Stimulated activated CD4-positive, alpha-beta T cell treated with anti-CD3 and anti-CD28 coated beads, Interleukin-4, amount 100 ng/mL, for 4 hours (primary cell): ENCODE results near the gene CDKN2B-AS1.

Experiments
- DNase-seq, 2 experiments: peaks; one replicate each; pipeline ENCODE4 v3.0.0-alpha.2; 2020

CDKN2B-AS1 gene

DNA sequence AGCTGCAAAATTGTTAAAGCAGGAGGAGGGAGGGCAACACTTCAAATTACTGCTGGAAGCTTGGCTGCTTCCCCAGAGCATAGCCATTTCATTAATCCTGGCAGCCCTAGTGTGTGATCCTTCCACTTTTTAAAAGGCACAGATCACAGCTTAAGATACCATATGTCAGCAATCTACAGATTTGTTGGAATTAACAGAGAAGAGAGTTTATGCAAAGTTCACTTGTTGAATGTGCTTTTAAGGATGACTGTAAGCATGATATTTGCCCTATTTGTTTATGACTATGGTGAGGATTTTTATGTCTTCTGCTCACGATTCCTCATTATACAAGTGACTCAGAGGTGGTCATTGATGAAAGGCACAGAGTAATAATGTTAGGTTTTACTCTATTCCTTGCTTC is 170.6 kb downstream of the CDKN2B-AS1 start:
- no peak for DNase-seq

DNA sequence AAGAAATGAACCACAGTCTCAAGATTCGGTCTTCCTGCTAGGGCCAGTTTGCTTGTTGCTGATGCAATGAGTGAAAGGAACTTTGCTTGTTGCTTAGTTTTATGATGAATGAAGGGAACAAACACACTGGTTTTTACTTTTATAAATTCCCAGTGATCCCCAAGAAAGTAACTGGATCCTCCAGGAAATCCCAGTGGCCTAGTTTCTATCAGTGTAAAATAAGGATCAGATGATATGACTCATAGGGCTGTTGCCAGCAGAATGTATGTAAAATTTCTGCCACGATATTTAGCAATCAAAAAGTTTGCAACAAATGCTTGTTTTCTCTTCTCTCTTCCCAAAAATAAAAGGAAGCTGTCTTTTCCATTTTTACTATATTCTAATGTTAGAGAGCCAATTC is 174.7 kb downstream of the CDKN2B-AS1 start:
- DNase-seq = no peak

DNA sequence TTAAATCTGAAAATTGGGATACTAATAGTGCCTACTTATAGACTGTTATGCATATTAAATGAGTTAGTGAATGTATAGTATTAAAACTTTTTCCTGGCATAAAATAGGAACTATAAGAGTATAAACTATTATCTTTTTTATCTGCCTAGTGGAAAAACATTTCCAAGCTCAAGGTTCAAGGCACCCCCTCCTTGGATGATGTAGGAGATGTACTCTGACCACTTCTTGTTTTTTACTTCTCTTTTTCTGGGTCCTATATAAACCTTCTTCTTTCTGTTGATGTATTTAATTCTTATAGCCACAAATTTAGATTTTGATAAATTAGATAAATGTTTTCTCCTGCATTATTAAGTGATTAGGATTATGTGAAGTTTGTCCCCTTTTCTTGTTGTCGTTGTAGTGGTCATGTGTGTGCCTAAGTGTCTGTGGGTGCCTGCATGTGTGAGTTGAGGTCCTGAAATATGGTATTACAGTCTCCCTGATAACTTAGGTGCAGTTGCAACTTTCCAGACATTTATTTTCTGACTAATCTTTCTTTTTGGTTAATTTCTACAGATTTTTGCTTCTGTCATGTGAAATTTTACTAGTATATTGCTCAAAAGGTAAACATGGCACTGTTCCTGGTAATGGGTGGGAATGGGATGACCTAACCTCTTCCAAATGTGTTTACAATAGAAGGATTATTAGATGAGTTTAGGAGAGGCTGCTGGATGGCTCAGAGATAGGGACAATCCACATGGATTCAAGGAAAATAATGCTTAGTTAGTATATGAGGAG is 175.3 kb downstream of the CDKN2B-AS1 start:
- no peak for DNase-seq
